ENCODE results near the gene RARB.

RARB gene

DNA sequence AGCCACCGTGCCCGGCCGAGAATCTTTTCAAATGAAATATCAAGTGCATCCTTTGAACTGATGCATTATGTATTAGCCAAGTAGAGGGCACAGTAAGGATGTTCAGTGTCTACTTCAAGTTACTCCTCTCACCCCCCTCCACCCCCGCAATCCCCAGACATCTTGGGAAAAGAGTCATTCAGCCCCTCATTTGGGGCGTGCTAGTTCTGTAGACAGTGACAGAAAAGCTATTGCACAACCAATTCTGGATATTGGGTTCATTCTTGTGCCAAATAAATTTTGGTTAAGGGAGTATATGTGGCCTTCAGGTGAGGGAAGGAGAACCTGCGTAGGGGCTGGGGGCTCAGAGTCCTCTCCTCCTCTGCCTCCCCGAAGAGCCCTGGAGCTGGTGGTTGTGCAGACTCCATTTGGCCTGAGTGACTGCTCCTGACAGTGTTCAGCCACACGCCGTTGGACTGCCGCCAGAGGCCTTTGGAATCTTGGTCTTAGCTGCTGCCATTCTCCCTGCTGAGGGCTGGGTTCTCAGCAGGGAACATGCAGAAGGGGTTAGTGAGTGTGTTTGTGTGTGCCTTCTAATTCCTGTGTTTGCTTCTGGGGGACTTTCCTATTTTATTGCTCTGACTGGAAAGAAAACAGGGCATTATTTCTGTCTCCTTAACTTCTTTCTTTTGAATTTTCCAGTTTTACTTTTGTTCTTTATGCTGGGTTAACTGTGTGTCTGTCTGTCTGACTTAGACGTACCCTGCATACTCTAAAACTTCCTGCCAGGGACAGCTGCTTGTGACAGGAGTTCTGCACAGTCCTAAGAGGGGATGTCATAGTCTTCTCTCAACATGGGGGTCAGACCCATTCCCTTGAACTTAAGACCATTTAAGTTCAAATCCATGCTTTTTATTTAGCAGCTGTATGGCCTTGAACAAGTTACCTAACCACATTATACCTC is 21.0 kb downstream of the RARB start:
- no peak for DNase-seq

DNA sequence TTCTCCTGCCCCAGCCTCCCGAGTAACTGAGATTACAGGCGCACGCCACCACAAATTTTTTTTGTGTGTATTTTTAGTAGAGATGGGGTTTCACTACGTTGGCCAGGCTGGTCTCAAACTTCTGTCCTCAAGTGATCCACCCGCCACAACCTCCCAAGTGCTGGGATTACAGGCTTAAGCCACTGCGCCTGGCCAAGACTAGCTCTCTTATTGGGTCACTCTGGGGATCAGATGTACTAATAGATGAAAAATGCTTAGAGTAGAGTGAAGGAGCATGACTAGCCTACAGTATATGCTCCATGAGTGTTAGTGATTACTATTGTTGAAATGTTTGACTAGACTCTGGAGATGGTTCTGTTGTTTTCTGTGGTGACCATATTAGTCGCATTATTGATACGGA is 21.8 kb downstream of the RARB start:
- no peak for DNase-seq

GRCh38 chr3:25452192-25452591 is 24.1 kb downstream of the RARB start:
- DNase-seq, result no peak

- DNase-seq, result no peak
Measured at GRCh38 chr3:25452740-25453139, 24.7 kb downstream of the RARB start.

DNA sequence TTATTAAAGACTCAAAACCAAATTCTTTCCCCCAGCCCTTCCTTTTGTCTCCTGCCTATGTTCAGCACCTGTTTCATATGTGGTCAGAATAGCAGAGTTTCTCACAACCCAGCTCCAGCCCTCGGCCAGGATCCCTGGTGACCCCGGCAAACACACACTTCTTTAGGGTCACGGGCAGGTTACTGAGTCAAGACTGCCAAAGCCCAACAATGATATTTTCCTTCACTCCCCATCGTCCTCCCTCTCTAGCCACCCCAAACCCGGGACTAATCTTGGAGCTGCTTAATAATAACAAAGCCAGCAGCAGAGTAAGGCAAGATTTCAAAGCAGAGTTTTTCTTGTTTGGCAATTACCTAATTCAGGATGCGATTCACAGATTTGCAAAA is 25.5 kb downstream of the RARB start:
- DNase-seq, result no peak

- DNase-seq, result no peak
Measured at GRCh38 chr3:25454005-25454927, 26.2 kb downstream of the RARB start.

DNA sequence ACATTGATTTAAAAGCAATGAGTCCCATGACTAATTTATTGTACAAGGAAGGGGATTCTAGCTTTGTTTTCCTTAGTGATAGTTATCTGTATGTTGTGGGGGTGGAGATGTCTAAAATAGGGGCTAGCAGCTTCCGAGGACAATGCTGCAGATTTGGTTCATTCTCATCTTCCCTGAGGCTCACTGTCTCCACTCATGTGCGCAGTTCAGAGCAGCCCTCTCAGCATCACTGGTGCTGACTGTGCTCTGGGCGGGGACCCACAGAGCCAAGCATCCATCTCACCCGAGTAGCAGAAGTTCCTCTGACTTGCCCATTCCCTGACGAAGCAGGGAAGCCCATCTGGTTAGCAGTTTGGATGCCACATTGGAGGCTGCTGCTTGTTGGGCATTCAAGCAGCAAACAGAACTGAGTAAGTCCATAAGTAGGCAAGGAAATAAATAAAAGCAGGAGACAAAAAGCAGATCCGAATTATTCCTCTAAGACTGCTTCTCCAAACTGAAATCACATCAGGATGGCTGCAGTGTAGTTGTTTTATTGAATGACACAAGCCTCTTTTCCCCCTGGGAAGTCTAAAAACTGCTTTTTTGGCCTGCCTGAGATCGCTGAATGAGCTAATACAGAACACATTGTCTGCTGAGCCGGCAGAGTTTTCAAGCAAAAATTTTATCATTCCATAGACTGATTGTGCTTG is 27.5 kb downstream of the RARB start:
- DNase-seq, result no peak

GRCh38 chr3:25456723-25457670 is 28.9 kb downstream of the RARB start:
- no peak for DNase-seq

DNA sequence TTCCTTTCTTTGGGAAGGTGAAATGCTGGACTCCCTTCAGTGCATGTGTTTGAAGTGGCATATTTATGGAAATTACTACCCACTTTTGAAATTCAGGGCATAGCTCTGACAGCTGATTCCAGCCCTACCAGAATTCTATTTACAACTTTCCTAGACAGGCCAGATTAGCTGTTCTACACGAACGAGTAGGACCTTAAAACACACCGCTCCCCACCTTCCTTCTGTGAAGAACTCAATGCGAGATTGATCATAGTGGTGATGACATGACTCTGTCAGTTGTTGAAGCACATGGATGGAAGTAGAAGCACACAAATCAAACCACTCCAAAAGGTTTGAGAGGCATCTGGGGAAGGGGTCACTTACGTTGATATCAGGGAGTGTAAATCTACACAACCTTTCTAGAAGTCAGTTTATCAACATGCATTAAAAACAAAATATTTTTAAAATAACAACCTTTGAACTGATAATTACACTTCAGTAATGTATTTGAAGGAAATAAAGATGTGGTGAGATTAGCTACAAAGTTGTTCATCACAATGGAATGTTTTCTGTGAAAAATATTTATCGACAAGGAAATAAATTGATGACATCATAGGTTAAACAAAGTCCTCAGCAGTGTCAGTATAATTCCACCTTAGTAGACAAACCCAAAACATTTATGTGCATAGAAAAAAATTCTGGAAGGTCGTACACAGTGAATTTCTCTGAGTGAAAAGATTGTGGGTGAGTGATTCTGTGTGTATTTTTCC is 29.8 kb downstream of the RARB start:
- no peak for DNase-seq

DNA sequence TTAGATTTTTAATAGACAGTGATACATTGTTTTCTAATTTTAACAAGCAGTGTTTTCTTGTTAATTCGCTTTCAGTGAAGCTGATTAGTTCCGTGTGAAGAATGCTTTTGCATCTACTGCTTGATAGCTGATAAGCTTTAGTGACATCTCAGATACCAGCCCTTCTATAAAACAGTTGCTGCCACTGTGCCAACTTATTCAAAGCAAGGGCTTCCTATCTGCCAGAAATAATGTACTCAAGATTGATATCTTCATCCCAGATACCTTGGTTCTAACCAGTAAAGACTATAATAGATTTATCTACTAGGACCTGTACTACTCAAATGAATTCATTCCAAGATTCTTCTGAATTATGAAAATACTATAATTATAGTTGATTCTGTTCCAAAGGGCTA is 30.4 kb downstream of the RARB start:
- no peak for DNase-seq

GRCh38 chr3:25460751-25461150 is 32.7 kb downstream of the RARB start:
- peak; percentile 86 for DNase-seq

GRCh38 chr3:25461946-25462345 is 33.9 kb downstream of the RARB start:
- no peak for DNase-seq

GRCh38 chr3:25462495-25462894 is 34.4 kb downstream of the RARB start:
- no peak for DNase-seq

DNA sequence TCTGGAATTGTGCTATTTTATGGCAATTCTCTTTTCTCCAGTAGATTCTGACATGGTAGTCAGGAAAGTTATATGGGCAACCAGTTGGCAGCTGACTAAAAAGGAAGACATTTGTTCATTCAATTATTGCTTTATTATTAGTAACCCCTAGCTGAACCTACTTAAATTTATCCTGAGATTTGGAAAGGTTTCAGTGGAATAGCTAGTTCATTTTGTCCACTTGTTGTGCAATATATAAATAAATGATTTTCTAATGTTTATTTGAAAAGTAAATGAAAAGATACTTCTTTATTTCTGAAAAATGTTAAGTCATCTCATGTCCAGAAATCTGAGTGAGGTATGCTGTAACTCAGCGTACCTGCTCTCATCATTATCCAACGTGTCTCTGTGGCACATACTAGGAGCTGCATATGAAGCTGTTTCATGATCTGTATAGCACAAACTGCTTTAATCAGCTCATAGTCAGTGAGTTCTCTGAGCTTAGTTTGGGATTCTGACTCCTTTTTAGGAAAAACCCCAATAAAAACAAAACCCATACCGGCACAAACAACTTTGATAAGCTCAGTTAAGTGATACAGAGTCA is 35.9 kb downstream of the RARB start:
- DNase-seq, result no peak

- no peak for DNase-seq
Measured at GRCh38 chr3:25465266-25465860, 37.3 kb downstream of the RARB start.

- peak; percentile 5 for DNase-seq
Measured at GRCh38 chr3:25468866-25469319, 40.8 kb downstream of the RARB start.

DNA sequence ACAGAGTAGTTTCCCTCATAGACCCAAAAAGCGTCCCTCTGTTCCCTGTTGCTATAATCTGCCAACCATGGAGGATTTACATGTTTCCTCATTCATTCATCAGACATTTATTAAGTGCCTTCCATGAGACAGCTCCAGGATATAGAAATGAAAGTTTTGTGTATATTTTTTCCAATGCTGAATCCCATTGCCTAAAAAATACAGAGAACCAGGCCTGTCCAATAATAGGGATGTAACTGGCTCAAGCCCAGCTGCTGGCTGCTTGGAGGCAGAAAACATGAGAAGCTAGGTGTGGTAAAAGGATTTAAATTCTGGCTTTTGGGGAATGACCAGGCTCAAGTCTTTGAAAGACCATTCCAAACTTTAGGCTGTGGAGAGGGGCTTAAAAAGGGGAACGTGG is 41.5 kb downstream of the RARB start:
- no peak for DNase-seq

- DNase-seq, result peak; percentile 6
Measured at GRCh38 chr3:25471081-25471768, 43.2 kb downstream of the RARB start.

GRCh38 chr3:25472153-25472552 is 44.1 kb downstream of the RARB start:
- DNase-seq, result no peak

- no peak for DNase-seq
Measured at GRCh38 chr3:25472731-25473130, 44.7 kb downstream of the RARB start.
